ENCODE data around the gene CAMK4. TPM values are rescaled to one million over a fixed set of nuclear protein-coding genes. Genes with fewer than 3 reads are reported as not detected.

Gene CAMK4
- total RNA-seq, 2 donors from 2014 or later: 0.38 to 0.69 TPM

Other genes starting within 250 kb of the CAMK4 start
- 1 to 10 TPM; 1.7 to 2.2 TPM for gene TSLP, start 152.7 kb upstream of the CAMK4 start, total RNA-seq
- 10 to 100 TPM; 17.6 to 22.3 TPM for gene WDR36, start 132.0 kb upstream of the CAMK4 start, total RNA-seq